HPDE6-E6E7 (cell line): ENCODE measurements around the gene DLG2.
"Not testable (repeated sequence)": the region's sequence is repeated elsewhere in the genome, so short reads cannot be mapped to it uniquely, and the experiment has no call there.

Experiments
- DNase-seq: peaks from one replicate; pipeline ENCODE4 v3.0.0; 2011; ENCODE audit warnings: missing footprints; ENCODE audit errors: extremely low spot score

DLG2 gene

GRCh38 chr11:85318573-85318972 lies 308.6 kb downstream of the DLG2 start:
- no peak for DNase-seq

GRCh38 chr11:85316967-85317366 lies 310.2 kb downstream of the DLG2 start:
- no peak for DNase-seq

GRCh38 chr11:85313741-85314140 lies 313.4 kb downstream of the DLG2 start:
- DNase-seq = no peak

- DNase-seq = no peak
Observed at GRCh38 chr11:85310479-85310878, 316.7 kb downstream of the DLG2 start.

GRCh38 chr11:85307366-85307765 lies 319.8 kb downstream of the DLG2 start:
- DNase-seq = no peak

- no peak for DNase-seq
Observed at GRCh38 chr11:85301895-85302678, 325.1 kb downstream of the DLG2 start.

GRCh38 chr11:85299258-85299942 lies 327.7 kb downstream of the DLG2 start:
- no peak for DNase-seq

- DNase-seq = no peak
Observed at GRCh38 chr11:85295694-85296271, 331.4 kb downstream of the DLG2 start.

GRCh38 chr11:85281550-85281949 lies 345.6 kb downstream of the DLG2 start:
- DNase-seq = no peak

- no peak for DNase-seq
Observed at GRCh38 chr11:85279267-85279666, 347.9 kb downstream of the DLG2 start.

GRCh38 chr11:85277693-85278092 lies 349.5 kb downstream of the DLG2 start:
- DNase-seq = no peak

GRCh38 chr11:85276332-85276731 lies 350.8 kb downstream of the DLG2 start:
- no peak for DNase-seq

- not testable (repeated sequence) for DNase-seq
Observed at GRCh38 chr11:85270315-85270714, 356.8 kb downstream of the DLG2 start.

- no peak for DNase-seq
Observed at GRCh38 chr11:85269109-85269508, 358.0 kb downstream of the DLG2 start.

GRCh38 chr11:85266646-85267045 lies 360.5 kb downstream of the DLG2 start:
- no peak for DNase-seq

GRCh38 chr11:85263328-85263727 lies 363.8 kb downstream of the DLG2 start:
- no peak for DNase-seq

- no peak for DNase-seq
Observed at GRCh38 chr11:85257837-85258236, 369.3 kb downstream of the DLG2 start.

- no peak for DNase-seq
Observed at GRCh38 chr11:85256433-85256832, 370.7 kb downstream of the DLG2 start.

- no peak for DNase-seq
Observed at GRCh38 chr11:85249482-85249881, 377.7 kb downstream of the DLG2 start.

GRCh38 chr11:85247797-85248196 lies 379.3 kb downstream of the DLG2 start:
- no peak for DNase-seq

GRCh38 chr11:85238906-85239305 lies 388.2 kb downstream of the DLG2 start:
- no peak for DNase-seq

GRCh38 chr11:85238038-85238437 lies 389.1 kb downstream of the DLG2 start:
- DNase-seq = not testable (repeated sequence)

- no peak for DNase-seq
Observed at GRCh38 chr11:85236211-85236610, 390.9 kb downstream of the DLG2 start.
